Uterus (tissue), 2 donors: ENCODE measurements around the gene DAB2IP.

Experiments used
- POLR2A ChIP-seq, 2 donors: fragments of 450-650 bp; IDR thresholded peaks; one replicate each; pipeline ENCODE4 v1.6.1; 2016; ENCODE audit warnings: antibody characterized with exemption in 2 of 2, mild to moderate bottlenecking in 1 of 2, moderate library complexity in 1 of 2
- TF ChIP-seq, protein P1 (sequence below), 4 experiments: fragments of 200-600 bp in 2 of 4; fragments of 450-650 bp in 2 of 4; sonication (generic) in 2 of 4; IDR thresholded peaks; one replicate each; pipeline ENCODE4 v1.5.1; 2016 to 2019; ENCODE audit warnings: antibody characterized with exemption in 4 of 4, mild to moderate bottlenecking in 2 of 4, moderate library complexity in 1 of 4

DNA sequence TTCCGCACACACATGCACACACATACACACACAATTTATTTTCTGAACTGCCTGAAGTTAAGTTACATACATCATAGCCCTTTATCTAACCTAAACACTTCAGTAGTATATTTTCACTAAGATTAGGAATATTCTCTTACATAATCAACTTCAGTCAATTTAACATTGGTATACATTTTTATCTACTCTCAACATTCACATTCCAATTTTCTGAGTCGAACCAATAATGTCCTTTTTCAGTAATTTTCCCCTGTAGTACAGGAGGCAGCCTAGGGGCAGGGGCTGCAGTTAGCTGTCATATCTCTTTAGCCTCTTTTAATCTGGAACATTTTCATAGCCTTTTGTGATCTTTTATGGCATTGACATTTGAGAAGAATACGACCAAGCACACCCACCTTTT, 150.1 kb downstream of the DAB2IP start:
- TF ChIP-seq, protein P1, sequence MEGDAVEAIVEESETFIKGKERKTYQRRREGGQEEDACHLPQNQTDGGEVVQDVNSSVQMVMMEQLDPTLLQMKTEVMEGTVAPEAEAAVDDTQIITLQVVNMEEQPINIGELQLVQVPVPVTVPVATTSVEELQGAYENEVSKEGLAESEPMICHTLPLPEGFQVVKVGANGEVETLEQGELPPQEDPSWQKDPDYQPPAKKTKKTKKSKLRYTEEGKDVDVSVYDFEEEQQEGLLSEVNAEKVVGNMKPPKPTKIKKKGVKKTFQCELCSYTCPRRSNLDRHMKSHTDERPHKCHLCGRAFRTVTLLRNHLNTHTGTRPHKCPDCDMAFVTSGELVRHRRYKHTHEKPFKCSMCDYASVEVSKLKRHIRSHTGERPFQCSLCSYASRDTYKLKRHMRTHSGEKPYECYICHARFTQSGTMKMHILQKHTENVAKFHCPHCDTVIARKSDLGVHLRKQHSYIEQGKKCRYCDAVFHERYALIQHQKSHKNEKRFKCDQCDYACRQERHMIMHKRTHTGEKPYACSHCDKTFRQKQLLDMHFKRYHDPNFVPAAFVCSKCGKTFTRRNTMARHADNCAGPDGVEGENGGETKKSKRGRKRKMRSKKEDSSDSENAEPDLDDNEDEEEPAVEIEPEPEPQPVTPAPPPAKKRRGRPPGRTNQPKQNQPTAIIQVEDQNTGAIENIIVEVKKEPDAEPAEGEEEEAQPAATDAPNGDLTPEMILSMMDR (IDR thresholded peaks at IDR 0.05) = no peak
- TF ChIP-seq POLR2A (IDR thresholded peaks at IDR 0.05) = no peak
